ENCODE measurements around the gene SPATA31C1.

DNA sequence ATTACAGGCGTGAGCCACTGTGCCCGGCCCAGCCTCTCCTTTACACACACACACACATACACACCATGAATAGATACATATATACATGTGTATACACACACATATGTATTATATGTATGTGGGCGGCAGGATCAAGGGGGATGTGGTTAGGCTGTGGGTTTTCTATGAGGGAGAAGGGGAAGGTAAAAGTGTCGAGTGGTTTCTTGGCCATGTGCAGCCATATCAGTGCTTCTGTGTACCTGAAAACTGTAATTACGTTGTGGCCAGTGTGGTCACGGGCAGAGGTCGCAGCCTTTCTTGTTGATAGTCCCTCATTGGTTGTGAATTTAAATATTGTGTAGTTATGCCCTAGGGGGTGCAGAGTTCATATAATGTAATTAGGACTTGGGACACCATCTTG lies 40.1 kb downstream of the SPATA31C1 start:
- TF ChIP-seq, protein P1, sequence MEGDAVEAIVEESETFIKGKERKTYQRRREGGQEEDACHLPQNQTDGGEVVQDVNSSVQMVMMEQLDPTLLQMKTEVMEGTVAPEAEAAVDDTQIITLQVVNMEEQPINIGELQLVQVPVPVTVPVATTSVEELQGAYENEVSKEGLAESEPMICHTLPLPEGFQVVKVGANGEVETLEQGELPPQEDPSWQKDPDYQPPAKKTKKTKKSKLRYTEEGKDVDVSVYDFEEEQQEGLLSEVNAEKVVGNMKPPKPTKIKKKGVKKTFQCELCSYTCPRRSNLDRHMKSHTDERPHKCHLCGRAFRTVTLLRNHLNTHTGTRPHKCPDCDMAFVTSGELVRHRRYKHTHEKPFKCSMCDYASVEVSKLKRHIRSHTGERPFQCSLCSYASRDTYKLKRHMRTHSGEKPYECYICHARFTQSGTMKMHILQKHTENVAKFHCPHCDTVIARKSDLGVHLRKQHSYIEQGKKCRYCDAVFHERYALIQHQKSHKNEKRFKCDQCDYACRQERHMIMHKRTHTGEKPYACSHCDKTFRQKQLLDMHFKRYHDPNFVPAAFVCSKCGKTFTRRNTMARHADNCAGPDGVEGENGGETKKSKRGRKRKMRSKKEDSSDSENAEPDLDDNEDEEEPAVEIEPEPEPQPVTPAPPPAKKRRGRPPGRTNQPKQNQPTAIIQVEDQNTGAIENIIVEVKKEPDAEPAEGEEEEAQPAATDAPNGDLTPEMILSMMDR (IDR thresholded peaks at IDR 0.05) = no peak
- TF ChIP-seq POLR2A (IDR thresholded peaks at IDR 0.05) (no peak), POLR2AphosphoS5 (IDR thresholded peaks at IDR 0.05) (no peak), EP300 (IDR thresholded peaks at IDR 0.05) (no peak)
